ENCODE measurements around the gene MOV10L1. TPM values are rescaled to one million over a fixed set of nuclear protein-coding genes. Genes with fewer than 3 reads are reported as not detected.

The MOV10L1 gene
- total and polyA plus RNA-seq, 12 donors: 0.16 to 0.42 (median 0.26) TPM; not detected in 8

DNA sequence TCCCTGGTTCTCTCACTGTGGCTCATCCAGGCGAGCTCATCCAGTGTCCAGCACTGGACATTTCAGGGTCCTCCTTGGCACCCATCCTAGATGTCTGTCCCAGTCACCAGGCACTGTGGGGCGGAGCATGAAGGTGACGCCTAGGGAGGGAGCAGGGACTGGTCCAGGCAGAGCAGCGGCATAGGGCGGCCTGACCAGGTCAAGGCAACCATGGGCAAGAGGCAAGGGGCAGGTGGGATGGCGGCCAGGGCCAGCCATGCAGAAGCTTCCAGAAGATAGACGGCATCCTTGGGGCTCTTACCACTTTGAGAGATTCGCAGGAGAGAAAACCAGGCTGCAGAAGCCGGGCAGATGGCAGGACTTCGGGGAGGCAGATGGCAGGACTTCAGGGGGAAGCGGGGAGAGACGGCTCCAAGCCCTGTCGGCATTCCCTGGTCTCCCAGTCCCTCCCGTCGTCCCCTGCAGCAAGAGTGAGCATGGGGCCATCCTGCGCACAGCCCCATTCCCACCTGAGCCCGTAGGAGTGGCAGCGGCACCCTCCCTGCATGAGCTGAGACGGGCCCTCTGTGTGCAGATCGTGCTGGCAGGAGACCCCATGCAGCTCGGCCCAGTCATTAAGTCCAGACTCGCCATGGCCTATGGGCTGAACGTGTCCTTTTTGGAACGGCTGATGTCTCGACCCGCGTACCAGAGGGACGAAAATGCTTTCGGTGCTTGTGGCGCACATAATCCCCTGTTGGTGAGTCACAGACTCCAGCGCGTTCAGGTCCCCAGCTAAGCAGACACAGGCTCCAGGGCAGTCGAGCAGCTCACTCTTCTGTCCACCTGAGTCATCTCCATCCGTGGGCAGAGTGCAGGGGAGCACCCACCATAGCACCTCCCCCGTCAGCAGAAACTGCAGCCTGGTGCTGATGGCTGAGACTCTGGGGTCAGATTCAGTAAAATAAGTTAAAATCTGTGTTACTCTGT, 60.6 kb downstream of the MOV10L1 start:
- peaks cover 0 to 20% (median 0%) of the 10 kb centered on the region in 9 donors for H3K4me1 ChIP-seq
- no peaks in the 10 kb centered on the region for H3K9me3 ChIP-seq
- TF ChIP-seq, protein P1, sequence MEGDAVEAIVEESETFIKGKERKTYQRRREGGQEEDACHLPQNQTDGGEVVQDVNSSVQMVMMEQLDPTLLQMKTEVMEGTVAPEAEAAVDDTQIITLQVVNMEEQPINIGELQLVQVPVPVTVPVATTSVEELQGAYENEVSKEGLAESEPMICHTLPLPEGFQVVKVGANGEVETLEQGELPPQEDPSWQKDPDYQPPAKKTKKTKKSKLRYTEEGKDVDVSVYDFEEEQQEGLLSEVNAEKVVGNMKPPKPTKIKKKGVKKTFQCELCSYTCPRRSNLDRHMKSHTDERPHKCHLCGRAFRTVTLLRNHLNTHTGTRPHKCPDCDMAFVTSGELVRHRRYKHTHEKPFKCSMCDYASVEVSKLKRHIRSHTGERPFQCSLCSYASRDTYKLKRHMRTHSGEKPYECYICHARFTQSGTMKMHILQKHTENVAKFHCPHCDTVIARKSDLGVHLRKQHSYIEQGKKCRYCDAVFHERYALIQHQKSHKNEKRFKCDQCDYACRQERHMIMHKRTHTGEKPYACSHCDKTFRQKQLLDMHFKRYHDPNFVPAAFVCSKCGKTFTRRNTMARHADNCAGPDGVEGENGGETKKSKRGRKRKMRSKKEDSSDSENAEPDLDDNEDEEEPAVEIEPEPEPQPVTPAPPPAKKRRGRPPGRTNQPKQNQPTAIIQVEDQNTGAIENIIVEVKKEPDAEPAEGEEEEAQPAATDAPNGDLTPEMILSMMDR (IDR thresholded peaks at IDR 0.05): no peak
- H3K27me3 ChIP-seq: peaks cover 0 to 15% (median 10%) of the 10 kb centered on the region in 7 donors
- intact Hi-C loops (cut with DNase I): loop anchor here in 2 of 10 donors (2.0 to 5.0 kb wide), 2 partner anchors 57 to 58 kb away; no protein-coding TSS in a partner anchor
- 89 to 91% methylated on average over 35 of the region's 35 CpGs for WGBS, 2 donors
- no peaks in the 10 kb centered on the region for H3K36me3 ChIP-seq
- ATAC-seq (no peak), DNase-seq (no peak)
- H3K27ac ChIP-seq: no peak overlapping the region
- H3K4me3 ChIP-seq: no peak overlapping the region

DNA sequence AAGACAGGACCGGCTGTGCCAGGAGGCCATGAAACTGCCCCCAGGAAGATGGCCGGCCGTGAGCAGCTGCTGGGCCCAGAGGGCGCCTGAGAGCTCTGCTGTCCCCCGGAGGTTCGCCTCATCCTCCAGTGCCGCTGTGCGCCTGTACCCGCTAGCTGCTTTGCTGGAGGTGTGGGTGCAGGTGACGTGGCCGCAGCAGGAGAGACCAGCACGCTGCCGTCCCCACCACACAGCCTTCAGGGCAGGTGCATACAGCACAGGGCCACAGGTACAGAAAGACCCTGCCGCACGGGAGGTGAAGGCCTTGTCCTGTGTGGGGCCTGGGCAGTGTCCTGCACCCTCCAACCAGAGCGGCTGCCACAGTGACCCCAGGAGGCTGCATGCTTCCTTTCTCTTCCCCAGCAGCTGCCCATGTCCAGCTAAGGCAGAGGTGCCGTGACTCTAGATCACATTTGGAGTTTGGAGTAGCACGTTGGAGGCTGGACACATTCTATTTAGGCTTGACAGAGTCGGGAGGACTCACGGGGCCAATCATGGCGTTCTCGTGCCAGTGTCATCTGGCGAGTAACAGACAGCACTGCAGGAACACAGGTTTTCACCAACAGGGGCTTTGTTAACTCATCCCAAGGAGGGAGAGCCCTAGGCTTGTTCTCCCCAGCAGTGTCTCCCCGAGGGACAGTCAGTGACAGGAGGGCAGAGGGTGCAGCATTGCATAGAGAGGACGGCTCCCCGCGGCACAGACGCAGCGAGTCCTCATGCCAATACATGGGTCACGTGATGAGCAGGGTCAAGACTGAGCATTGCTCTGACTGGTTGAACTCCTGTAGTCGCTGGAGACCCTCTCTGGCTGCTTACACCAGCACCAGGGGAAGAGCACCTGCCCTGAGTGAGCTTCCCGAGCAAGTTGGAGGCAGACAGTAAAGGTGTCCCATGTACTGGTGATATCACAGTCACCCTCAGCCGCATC, 62.0 kb downstream of the MOV10L1 start:
- Histone ChIP-seq H3K36me3 (no peaks in the 10 kb centered on the region), H3K27me3 (peaks cover 0 to 4% (median 0%) of the 10 kb centered on the region in 7 donors), H3K27ac (no peak overlapping the region), H3K4me3 (no peak overlapping the region), H3K9me3 (no peaks in the 10 kb centered on the region), H3K4me1 (peaks cover 0 to 13% (median 0%) of the 10 kb centered on the region in 9 donors)
- DNase-seq: no peak
- intact Hi-C loops (cut with DNase I): loop anchor here in 2 of 10 donors (2.0 to 5.0 kb wide), 2 partner anchors 55 to 57 kb away; no protein-coding TSS in a partner anchor
- 80 to 85% methylated on average over 33 of the region's 33 CpGs for WGBS, 2 donors
- ATAC-seq: no peak
- TF ChIP-seq, protein P1 (IDR thresholded peaks at IDR 0.05): no peak

DNA sequence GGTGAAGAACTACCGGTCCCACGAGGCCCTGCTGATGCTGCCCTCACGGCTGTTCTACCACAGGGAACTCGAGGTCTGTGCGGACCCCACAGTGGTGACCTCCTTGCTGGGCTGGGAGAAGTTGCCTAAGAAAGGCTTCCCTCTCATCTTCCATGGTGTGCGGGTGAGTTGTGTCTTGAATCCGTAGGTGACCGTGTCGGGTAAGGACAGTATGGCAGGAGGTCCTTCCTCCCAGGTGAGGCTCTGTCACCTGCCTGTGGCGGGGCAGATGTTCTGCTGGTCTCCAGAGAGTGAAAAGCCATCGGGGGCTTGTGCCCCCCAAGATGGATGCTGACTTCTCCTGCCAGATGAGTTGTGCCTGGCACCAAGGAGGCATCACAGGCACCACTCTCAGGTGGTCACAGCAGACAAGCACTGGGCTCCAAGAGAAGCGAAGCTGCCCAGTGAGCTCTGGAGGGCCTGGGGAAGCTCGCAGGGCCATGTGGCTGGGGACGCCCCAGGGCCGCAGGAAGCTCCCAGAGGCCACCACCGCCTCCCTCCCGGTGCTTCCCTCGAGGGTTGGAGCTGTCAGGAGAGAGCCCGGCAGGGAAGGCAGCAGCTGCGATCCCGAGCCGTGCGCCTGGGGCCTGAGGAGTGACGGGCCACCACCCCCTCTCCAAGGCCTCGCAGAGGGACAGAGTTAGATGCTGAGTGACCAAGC, 63.4 kb downstream of the MOV10L1 start:
- Histone ChIP-seq H3K27ac (no peak overlapping the region), H3K4me3 (no peak overlapping the region), H3K4me1 (peaks cover 0 to 7% (median 0%) of the 10 kb centered on the region in 9 donors), H3K9me3 (no peaks in the 10 kb centered on the region), H3K27me3 (peaks cover 0 to 13% (median 0%) of the 10 kb centered on the region in 7 donors), H3K36me3 (no peaks in the 10 kb centered on the region)
- TF ChIP-seq, protein P1 (IDR thresholded peaks at IDR 0.05): no peak
- ATAC-seq: no peak
- intact Hi-C loops (cut with DNase I): loop anchor here in 1 of 10 donors (5.0 kb wide), 1 partner anchor 54 kb away; no protein-coding TSS in a partner anchor
- DNase-seq: no peak
- 75 to 77% methylated on average over 25 of the region's 25 CpGs for WGBS, 2 donors

Measured in heart right ventricle (tissue), 16 donors.